ENCODE results near the gene HEXD.

HEXD gene

DNA sequence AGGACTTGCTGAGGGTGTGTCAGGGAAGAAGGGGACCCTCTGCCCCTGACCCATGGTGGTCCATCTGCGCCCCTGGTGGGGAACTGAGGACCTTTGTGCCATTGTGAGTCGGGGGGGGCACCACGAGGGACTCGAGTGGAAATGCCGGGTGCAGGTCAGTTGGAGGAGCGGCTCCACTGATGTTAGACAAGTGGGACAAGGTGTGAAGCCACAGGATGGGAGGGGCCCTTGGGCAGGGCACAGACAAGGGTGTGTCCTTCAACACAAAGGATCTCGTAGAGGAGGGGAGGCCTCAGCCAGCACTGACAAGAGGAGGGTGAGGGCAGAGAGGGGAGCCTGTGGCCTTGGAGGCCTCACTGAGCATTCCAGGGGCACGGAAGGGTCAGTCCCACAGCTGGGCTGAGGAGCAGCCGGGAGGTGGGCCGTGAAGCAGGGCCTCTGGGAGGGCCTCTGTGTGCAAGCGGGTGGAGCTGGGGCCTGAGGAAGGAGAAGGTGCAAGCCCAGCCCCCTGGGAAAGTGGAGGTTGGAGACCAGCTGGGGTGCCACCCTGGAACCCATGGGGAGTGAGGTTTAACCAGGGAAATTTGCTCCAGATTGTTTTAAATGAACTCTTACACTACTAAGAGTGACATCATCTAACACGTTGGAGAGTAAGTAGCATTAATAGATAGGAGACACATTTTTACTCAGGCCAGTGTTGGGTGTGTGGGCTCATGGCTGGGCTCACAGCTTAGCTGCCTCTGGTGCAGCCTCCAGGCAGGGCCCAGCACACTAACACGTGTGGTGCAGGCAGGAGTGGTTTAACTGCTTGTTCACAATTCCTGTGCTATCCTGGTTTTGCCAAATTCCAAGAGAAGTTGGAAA lies 68.3 kb downstream of the HEXD start:
- DNase-seq (ENCODE audit: extremely low read depth in 1 of 2, low read depth in 1 of 2), result no peak

DNA sequence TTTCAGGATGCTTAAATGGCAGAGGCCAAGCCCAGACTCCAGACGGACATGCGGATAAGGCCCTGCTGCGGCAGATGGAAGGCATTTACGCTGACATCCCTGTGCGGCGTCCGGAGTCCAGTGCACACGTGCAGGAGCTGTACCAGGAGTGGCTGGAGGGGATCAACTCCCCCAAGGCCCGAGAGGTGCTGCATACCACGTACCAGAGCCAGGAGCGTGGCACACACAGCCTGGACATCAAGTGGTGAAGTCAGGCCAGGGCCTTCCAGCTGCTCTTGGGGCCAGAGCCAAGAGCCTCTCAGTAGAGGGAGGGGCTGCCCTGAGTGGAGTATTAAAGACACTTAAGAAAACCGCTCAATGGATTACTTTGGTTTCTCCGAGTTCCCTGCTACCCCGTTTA lies 69.8 kb downstream of the HEXD start:
- no peak for DNase-seq (ENCODE audit: extremely low read depth in 1 of 2, low read depth in 1 of 2)

DNA sequence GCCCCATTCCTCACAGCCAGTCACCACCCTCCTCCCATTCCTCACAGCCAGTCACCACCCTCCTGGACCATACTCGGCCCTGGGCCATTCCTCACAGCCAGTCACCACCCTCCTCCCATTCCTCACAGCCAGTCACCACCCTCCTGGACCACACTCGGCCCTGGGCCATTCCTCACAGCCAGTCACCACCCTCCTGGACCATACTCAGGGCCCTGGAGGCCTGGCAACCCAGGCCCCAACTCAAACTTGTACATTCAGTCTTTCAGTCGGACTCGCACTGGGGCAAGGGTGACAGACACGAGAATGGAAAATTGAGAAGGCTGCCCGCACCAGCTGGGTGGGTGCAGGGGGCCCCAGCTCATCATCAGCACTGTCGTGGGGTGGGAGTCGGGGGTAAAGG lies 71.0 kb downstream of the HEXD start:
- DNase-seq (ENCODE audit: extremely low read depth in 1 of 2, low read depth in 1 of 2), result no peak

DNA sequence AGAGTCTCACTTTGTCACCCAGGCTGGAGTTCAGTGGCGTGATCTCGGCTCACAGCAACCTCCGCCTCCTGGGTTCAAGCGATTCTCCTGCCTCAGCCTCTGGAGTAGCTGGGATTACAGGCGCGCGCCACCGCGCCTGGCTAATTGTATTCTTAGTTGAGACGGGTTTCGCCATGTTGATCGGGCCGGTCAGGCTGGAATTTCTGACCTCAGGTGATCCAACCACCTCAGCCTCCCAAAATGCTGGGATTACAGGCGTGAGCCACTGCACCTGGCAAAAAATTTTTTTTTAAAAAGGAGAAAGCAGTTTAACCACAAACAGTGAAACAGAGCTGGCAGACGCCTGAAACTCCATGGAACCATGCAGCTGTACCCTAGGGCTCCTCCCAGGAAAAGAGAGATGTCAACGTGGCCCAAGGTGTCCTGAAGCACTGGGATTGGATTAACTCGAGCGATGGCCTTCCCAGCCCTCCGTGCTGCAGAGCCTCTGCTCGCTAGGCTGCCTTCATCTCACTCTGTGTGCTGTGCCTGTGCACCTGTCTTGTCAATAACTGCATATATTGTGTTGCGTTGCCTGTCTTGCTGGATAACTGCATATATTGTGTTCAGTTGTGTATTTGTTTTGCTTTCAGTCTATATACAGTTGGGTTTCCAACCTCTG lies 71.8 kb downstream of the HEXD start:
- DNase-seq (ENCODE audit: extremely low read depth in 1 of 2, low read depth in 1 of 2), result no peak

DNA sequence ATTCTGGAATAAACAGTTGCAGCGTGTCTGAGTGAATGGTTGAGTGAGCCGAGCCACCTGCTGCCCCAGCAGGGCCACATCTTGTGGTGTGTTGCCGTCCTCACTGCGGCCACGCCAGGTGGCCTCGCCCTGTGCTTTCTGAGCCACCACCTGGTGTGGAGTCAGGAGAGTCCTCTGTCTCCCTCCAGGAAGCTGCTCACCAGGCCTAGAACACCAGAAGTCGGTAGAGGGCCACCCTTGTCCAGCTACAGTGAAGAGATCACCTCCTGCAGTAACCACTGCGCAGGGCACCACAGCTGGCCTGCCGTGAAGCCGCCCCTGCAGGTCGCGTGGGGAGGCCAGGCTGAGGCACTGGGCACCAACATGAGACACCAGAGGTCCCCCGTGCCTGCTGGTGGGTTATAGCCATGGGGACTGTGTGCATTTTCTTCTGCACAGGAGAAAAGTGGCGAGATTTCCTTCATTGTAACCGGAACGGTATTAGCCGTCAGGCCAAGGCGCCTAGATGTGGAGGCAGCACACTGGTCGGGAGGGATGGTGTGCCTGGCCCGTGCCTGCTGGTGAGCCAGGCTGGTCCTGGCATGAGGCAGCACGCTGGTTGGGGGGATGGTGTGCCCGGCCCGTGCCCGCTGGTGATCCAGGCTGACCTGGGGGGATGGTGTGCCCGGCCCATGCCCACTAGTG lies 72.5 kb downstream of the HEXD start:
- no peak for DNase-seq (ENCODE audit: extremely low read depth in 1 of 2, low read depth in 1 of 2)

DNA sequence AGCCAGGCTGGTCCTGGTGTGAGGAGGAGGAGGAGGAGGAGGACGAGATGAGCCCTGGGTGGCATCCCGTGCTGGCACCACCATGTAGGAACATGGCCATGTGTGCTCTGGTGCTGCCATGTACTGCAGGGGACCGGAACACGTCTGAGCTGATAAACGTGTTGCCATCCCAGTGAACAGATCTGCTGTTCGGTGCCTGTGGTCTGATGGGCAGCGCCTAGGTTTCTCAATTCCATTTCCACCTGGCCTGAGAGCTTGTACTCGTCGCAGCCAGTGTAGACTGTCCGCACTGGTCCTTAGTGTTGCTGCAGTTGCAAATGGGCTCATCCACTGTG lies 73.0 kb downstream of the HEXD start:
- DNase-seq (ENCODE audit: extremely low read depth in 1 of 2, low read depth in 1 of 2), result no peak

DNA sequence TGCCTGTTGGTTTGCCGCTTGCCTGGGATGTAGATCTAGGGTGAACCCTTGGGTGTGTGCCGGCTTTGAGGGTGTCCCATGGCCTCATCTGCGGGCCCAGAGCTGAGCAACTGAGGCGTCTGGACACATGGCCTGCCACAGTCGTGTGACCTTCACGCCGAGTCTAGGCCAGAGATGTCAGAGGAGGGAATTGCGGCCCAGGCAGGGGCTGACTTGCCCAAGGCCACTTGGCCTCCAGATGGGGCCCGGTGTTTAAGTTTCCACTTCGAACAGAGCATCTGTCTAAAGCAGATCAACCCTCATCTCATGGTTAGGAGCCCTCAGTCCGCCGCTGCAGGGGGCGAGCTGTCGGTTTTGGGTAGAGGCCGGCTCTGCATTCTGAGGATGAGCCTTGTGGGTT lies 73.4 kb downstream of the HEXD start:
- DNase-seq (ENCODE audit: extremely low read depth in 1 of 2, low read depth in 1 of 2), result no peak

Data from stimulated activated CD8-positive, alpha-beta memory T cell treated with anti-CD3 and anti-CD28 coated beads, Interleukin-7, amount 100 ng/mL, for 48 hours (primary cell).